CD4-positive, CD25-positive, alpha-beta regulatory T cell (primary cell): ENCODE data around the gene GNG14. TPM values are rescaled to one million over a fixed set of nuclear protein-coding genes. Genes with fewer than 3 reads are reported as not detected.

Experiments
- ATAC-seq, 2 donors: fragments of 150-1000 bp; cut with Tn5 transposase; one replicate each; pipeline ENCODE4 v1.10.0; 2021; ENCODE audit warnings: low read depth in 2 of 2, moderate number of reproducible peaks in 2 of 2, moderate library complexity in 1 of 2
- DNase-seq, 3 donors: peaks; one replicate each; pipeline versions ENCODE4 v3.0.0 to v3.0.0-alpha.2; 2012 to 2022; ENCODE audit warnings: mixed read lengths in 1 of 3
- H3K27ac ChIP-seq: one replicate; pipeline ENCODE4 v1.7.0; 2013; ENCODE audit warnings: mild to moderate bottlenecking, low read length; ENCODE audit not compliant: insufficient read depth, poor library complexity, severe bottlenecking
- H3K27me3 ChIP-seq: one replicate; pipeline ENCODE4 v1.7.0; 2013; ENCODE audit warnings: low read length; ENCODE audit not compliant: control insufficient read depth, insufficient read depth
- H3K36me3 ChIP-seq: one replicate; pipeline ENCODE4 v1.7.0; 2013; ENCODE audit warnings: mild to moderate bottlenecking, low read length, moderate library complexity; ENCODE audit not compliant: control insufficient read depth, insufficient read depth
- H3K4me1 ChIP-seq: 2 replicates; pipeline ENCODE4 v1.7.0; 2013; ENCODE audit warnings: mild to moderate bottlenecking, low read length; ENCODE audit not compliant: insufficient read depth, control insufficient read depth, poor library complexity, severe bottlenecking
- H3K4me3 ChIP-seq: one replicate; pipeline ENCODE4 v1.7.0; 2013; ENCODE audit warnings: low read depth, mild to moderate bottlenecking, low read length, moderate library complexity
- H3K9me3 ChIP-seq, 2 experiments: 1 replicate in 1 of 2; 2 replicates in 1 of 2; pipeline ENCODE4 v1.7.0; 2013; ENCODE audit warnings: low read length in 2 of 2, mild to moderate bottlenecking in 1 of 2, moderate library complexity in 1 of 2; ENCODE audit not compliant: control insufficient read depth in 2 of 2
- H3K27ac Mint-ChIP-seq, 3 donors: one replicate each; pipeline ENCODE4 v1.8.0; 2020 to 2022; ENCODE audit warnings: mild to moderate bottlenecking in 3 of 3, mixed read lengths in 3 of 3, moderate library complexity in 2 of 3
- H3K27me3 Mint-ChIP-seq: one replicate; pipeline ENCODE4 v1.8.0; 2022; ENCODE audit warnings: mild to moderate bottlenecking, mixed read lengths
- H3K36me3 Mint-ChIP-seq: one replicate; pipeline ENCODE4 v1.8.0; 2020; ENCODE audit warnings: mixed read lengths
- H3K4me1 Mint-ChIP-seq, 4 donors: one replicate each; pipeline ENCODE4 v1.8.0; 2020 to 2022; ENCODE audit warnings: mixed read lengths in 4 of 4, mild to moderate bottlenecking in 1 of 4
- H3K4me3 Mint-ChIP-seq, 4 donors: one replicate each; pipeline ENCODE4 v1.8.0; 2020 to 2022; ENCODE audit warnings: mild to moderate bottlenecking in 4 of 4, mixed read lengths in 4 of 4, moderate library complexity in 3 of 4
- H3K9me3 Mint-ChIP-seq, 7 donors: one replicate each; pipeline ENCODE4 v1.8.0; 2020 to 2022; ENCODE audit warnings: mixed read lengths in 7 of 7, mild to moderate bottlenecking in 3 of 7, moderate library complexity in 2 of 7
- polyA plus RNA-seq, 4 donors: library from polyadenylated mRNA; unstranded; fragments of 300-500 nt; fragmentation: Illumina TruSeq; gene quantifications; one replicate each; pipeline ENCODE4 v1.2.3, GENCODE V29; 2021
- total RNA-seq: library from RNA; stranded (reverse); gene quantifications from one replicate; pipeline ENCODE4 v1.2.3, GENCODE V29; 2022

GNG14 gene
- total and polyA plus RNA-seq, 5 donors from 2014 or later, result not detected

DNA sequence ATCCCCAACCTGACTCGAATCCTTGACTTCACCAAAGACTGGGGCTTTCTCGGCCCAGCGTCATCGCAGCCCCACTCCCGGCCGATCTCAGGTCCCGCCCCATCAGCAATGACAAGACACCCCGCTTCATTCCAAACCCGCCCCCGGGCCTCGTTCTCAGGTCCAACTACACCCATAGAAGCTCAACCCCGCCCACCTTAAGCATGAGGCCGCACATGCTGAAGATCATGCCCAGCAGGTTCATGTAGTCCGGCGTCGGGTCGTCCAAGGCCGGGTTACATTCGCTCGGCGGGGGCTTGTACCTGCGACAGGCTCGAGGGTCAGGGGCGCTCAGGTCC lies 18.9 kb upstream of the GNG14 start:
- H3K27ac ChIP-seq, result peak overlapping the region; percentile 97
- Mint-ChIP-seq H3K9me3 (no peaks in the 10 kb centered on the region), H3K36me3 (peaks cover 5% of the 10 kb centered on the region), H3K27me3 (no peaks in the 10 kb centered on the region), H3K4me3 (peak overlapping the region; percentile 91 to 100 (median 96)), H3K27ac (peak overlapping the region; percentile 92 to 99 (median 99)), H3K4me1 (peaks cover 5 to 68% (median 34%) of the 10 kb centered on the region in 4 donors)
- H3K4me3 ChIP-seq, result peak overlapping the region; percentile 92
- peaks cover 7% of the 10 kb centered on the region for H3K36me3 ChIP-seq
- DNase-seq (peak; percentile 63 to 72 (median 65)), ATAC-seq (peak in 1 of 2 donors; percentile 12)
- no peaks in the 10 kb centered on the region for H3K27me3 ChIP-seq
- H3K4me1 ChIP-seq, result peaks cover 63% of the 10 kb centered on the region
- H3K9me3 ChIP-seq, result no peaks in the 10 kb centered on the region

GRCh38 chr19:12669270-12670158 lies 18.3 kb upstream of the GNG14 start:
- peaks cover 8% of the 10 kb centered on the region for H3K36me3 Mint-ChIP-seq
- H3K4me1 Mint-ChIP-seq, result peaks cover 5 to 66% (median 34%) of the 10 kb centered on the region in 4 donors
- ATAC-seq, result peak; percentile 12 to 42

DNA sequence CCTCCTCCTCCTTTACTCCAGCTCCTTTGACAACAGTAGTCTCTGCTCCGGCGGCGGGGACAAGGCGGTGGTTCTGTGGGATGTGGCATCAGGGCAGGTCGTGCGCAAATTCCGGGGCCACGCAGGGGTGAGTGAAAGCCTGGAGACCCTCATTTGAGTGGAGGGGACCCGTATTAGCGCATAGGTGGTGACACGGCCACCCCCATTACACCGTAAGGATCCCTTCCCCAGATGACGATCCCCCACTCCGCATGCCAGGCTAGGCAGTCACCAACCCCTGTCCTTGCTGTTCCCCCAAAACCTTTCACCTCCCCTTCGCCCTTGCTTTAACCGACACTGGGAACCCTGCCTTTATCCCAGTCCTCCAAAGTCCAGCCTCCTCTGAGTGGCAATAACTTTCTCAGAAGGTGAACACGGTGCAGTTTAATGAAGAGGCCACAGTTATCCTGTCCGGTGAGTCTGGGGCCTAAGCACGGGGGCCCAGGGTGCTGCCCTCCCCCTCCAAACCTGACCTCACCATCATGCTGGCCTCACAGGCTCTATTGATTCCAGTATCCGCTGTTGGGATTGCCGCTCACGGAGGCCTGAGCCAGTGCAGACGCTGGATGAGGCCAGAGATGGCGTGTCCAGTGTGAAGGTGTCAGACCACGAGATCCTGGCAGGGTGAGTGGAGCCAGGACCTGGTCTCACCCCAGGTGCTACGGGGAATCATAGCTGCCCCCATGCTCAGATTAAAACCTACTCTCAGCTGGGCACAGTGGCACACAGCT lies 17.5 kb upstream of the GNG14 start:
- Mint-ChIP-seq H3K4me3 (peak overlapping the region; percentile 91 to 100 (median 96)), H3K27me3 (no peaks in the 10 kb centered on the region), H3K4me1 (peaks cover 5 to 58% (median 29%) of the 10 kb centered on the region in 4 donors), H3K36me3 (peaks cover 10% of the 10 kb centered on the region), H3K27ac (peak overlapping the region; percentile 99), H3K9me3 (no peaks in the 10 kb centered on the region)
- Histone ChIP-seq H3K27ac (peak overlapping the region; percentile 97), H3K4me3 (peak overlapping the region; percentile 92), H3K27me3 (no peaks in the 10 kb centered on the region), H3K36me3 (peaks cover 16% of the 10 kb centered on the region), H3K9me3 (no peaks in the 10 kb centered on the region), H3K4me1 (peaks cover 51% of the 10 kb centered on the region)
- no peak for DNase-seq
- no peak for ATAC-seq

More at GRCh38 chr19:12669270-12670158, 18.3 kb upstream of the GNG14 start:
- no peaks in the 10 kb centered on the region for H3K27me3 ChIP-seq
- H3K4me1 ChIP-seq, result peaks cover 59% of the 10 kb centered on the region
- H3K27ac Mint-ChIP-seq, result peak overlapping the region; percentile 99
- H3K9me3 Mint-ChIP-seq, result no peaks in the 10 kb centered on the region
- peaks cover 12% of the 10 kb centered on the region for H3K36me3 ChIP-seq
- DNase-seq, result peak; percentile 64 to 87 (median 84)
- peak overlapping the region; percentile 91 to 100 (median 96) for H3K4me3 Mint-ChIP-seq
- peak overlapping the region; percentile 92 for H3K4me3 ChIP-seq
- H3K27ac ChIP-seq, result peak overlapping the region; percentile 97
- H3K9me3 ChIP-seq, result no peaks in the 10 kb centered on the region
- no peaks in the 10 kb centered on the region for H3K27me3 Mint-ChIP-seq

DNA sequence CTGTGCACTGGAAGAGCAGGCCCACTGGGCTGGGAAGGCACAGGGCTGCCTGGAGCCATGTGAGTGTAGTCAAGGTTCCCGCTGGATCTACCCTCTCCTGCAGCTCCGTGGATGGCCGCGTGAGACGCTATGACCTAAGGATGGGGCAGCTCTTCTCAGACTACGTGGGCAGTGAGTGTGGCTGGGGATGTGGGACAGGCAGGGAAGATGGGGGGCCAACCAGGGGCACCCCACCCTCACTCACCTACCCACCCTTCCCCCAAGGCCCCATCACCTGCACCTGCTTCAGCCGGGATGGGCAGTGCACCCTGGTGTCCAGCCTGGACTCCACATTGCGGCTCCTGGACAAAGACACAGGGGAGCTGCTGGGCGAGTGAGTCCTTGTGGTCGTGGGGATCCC lies 15.1 kb upstream of the GNG14 start:
- H3K27me3 Mint-ChIP-seq, result peaks cover 4% of the 10 kb centered on the region
- no peaks in the 10 kb centered on the region for H3K9me3 Mint-ChIP-seq
- no peak for ATAC-seq
- H3K4me3 Mint-ChIP-seq, result peak overlapping the region in 1 of 4 donors; percentile 87
- Histone ChIP-seq H3K9me3 (no peaks in the 10 kb centered on the region), H3K27me3 (no peaks in the 10 kb centered on the region), H3K27ac (no peak overlapping the region), H3K4me1 (peaks cover 29% of the 10 kb centered on the region), H3K36me3 (peaks cover 36% of the 10 kb centered on the region), H3K4me3 (no peak overlapping the region)
- no peak overlapping the region for H3K27ac Mint-ChIP-seq
- H3K4me1 Mint-ChIP-seq, result peaks cover 5 to 50% (median 19%) of the 10 kb centered on the region in 4 donors
- no peak for DNase-seq
- H3K36me3 Mint-ChIP-seq, result peaks cover 22% of the 10 kb centered on the region

- ATAC-seq (no peak), DNase-seq (no peak)
- Mint-ChIP-seq H3K27ac (no peak overlapping the region), H3K9me3 (no peaks in the 10 kb centered on the region), H3K4me3 (peak overlapping the region in 1 of 4 donors; percentile 88), H3K27me3 (peaks cover 4% of the 10 kb centered on the region), H3K4me1 (peaks cover 0 to 39% (median 15%) of the 10 kb centered on the region in 4 donors), H3K36me3 (peaks cover 31% of the 10 kb centered on the region)
- Histone ChIP-seq H3K4me3 (no peak overlapping the region), H3K4me1 (peaks cover 10% of the 10 kb centered on the region), H3K9me3 (no peaks in the 10 kb centered on the region), H3K27ac (no peak overlapping the region), H3K36me3 (peaks cover 54% of the 10 kb centered on the region), H3K27me3 (no peaks in the 10 kb centered on the region)
These were observed 12.4 kb upstream of the GNG14 start for GRCh38 chr19:12675399-12675798.

DNA sequence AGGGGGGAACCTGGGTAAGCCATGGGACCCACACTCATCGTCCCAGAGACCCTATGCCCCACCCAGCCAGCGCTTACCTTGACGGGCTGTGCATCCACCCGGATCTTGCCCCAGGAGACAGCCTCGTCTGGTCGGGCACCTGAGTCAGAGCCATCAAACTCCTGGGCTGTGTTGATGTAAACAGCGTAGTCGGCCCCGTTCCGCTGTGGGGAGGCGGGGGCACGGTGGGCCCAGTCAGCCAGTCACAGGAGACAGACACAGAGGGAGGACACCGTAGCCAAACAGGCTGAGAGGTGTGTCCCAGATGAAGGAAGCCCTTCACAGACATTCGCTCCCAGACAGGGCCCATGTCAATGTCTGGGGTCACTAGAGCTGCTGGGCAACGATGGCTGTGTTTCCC lies 11.9 kb upstream of the GNG14 start:
- Histone ChIP-seq H3K36me3 (peaks cover 54% of the 10 kb centered on the region), H3K4me3 (no peak overlapping the region), H3K9me3 (no peaks in the 10 kb centered on the region), H3K4me1 (peaks cover 8% of the 10 kb centered on the region), H3K27ac (no peak overlapping the region), H3K27me3 (no peaks in the 10 kb centered on the region)
- H3K9me3 Mint-ChIP-seq, result no peaks in the 10 kb centered on the region
- H3K36me3 Mint-ChIP-seq, result peaks cover 33% of the 10 kb centered on the region
- H3K4me3 Mint-ChIP-seq, result peak overlapping the region in 2 of 4 donors; percentile 73 to 88
- DNase-seq (no peak), ATAC-seq (no peak)
- H3K27me3 Mint-ChIP-seq, result peaks cover 4% of the 10 kb centered on the region
- peaks cover 2 to 38% (median 16%) of the 10 kb centered on the region in 4 donors for H3K4me1 Mint-ChIP-seq
- no peak overlapping the region for H3K27ac Mint-ChIP-seq

DNA sequence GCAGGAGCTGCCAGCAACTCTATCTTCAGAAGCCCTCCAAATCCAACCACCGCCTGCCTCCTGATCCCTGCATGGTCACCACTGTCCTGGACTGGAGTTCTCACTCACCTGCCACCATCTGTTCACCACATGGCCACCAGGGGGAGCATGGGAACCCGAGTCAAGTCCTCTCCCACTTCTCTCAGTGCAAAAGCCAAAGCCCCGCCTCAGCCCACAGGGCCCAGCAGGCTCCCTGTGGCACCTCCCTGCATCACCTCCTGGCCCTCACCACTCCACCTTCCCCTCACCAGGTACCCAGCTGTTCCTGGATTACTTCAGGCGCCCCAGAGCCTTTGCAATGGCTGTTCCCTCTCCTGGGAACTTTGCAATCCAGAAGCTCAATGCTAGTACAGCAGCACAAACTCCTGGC lies 11.4 kb upstream of the GNG14 start:
- Mint-ChIP-seq H3K4me1 (peaks cover 6 to 42% (median 20%) of the 10 kb centered on the region in 4 donors), H3K27me3 (peaks cover 8% of the 10 kb centered on the region), H3K9me3 (no peaks in the 10 kb centered on the region), H3K27ac (peak overlapping the region in 2 of 3 donors; percentile 40 to 60), H3K36me3 (peaks cover 37% of the 10 kb centered on the region), H3K4me3 (peak overlapping the region; percentile 17 to 88 (median 56))
- H3K9me3 ChIP-seq, result no peaks in the 10 kb centered on the region
- ATAC-seq (peak; percentile 38 to 54), DNase-seq (peak; percentile 68 to 82 (median 73))
- H3K27me3 ChIP-seq, result no peaks in the 10 kb centered on the region
- peaks cover 12% of the 10 kb centered on the region for H3K4me1 ChIP-seq
- no peak overlapping the region for H3K27ac ChIP-seq
- no peak overlapping the region for H3K4me3 ChIP-seq
- peaks cover 54% of the 10 kb centered on the region for H3K36me3 ChIP-seq
